ENCODE data around the gene PPP1R3C. TPM values are rescaled to one million over a fixed set of nuclear protein-coding genes. Genes with fewer than 3 reads are reported as not detected.
A peak's percentile ranks its signal among the peaks of the same experiment; 100 is the strongest.

Gene PPP1R3C
- total and polyA plus RNA-seq, 3 donors from 2014 or later: 4.7 to 9.7 (median 5.8) TPM

DNA sequence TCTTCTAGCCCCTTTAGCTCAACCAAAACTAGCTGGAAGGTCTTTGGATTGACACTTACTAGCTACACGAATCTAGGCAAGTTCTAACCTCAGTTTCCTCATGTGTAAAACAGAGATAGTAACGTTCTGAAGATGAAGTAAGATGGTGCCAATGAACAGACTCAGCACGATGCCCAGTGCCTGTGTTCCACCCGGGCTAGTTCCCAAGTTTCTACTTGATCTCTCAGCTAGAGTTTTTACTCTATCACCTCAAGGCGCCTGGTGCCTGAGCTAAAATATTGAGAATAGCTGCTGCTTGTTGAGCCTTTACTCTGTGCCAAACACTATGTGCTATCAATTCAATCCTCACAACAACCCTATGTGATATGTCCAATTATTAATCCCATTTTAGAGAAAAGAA is 1.4 kb upstream of the PPP1R3C start:
- no peak for DNase-seq
- no peak for TF ChIP-seq POLR2A (IDR thresholded peaks at IDR 0.05)
- TF ChIP-seq, protein P1, sequence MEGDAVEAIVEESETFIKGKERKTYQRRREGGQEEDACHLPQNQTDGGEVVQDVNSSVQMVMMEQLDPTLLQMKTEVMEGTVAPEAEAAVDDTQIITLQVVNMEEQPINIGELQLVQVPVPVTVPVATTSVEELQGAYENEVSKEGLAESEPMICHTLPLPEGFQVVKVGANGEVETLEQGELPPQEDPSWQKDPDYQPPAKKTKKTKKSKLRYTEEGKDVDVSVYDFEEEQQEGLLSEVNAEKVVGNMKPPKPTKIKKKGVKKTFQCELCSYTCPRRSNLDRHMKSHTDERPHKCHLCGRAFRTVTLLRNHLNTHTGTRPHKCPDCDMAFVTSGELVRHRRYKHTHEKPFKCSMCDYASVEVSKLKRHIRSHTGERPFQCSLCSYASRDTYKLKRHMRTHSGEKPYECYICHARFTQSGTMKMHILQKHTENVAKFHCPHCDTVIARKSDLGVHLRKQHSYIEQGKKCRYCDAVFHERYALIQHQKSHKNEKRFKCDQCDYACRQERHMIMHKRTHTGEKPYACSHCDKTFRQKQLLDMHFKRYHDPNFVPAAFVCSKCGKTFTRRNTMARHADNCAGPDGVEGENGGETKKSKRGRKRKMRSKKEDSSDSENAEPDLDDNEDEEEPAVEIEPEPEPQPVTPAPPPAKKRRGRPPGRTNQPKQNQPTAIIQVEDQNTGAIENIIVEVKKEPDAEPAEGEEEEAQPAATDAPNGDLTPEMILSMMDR (IDR thresholded peaks at IDR 0.05): no peak
- H3K9me3 ChIP-seq: no peaks in the 10 kb centered on the region
- H3K4me1 ChIP-seq: peaks cover 8% of the 10 kb centered on the region
- H3K27me3 ChIP-seq: no peaks in the 10 kb centered on the region
- 68 to 89% methylated on average over 5 of the region's 5 CpGs for WGBS, 2 donors
- H3K27ac ChIP-seq: no peak overlapping the region
- intact Hi-C loops (cut with DNase I; ENCODE audit: low total_unique reads): no loop called here
- no peak overlapping the region for H3K4me3 ChIP-seq
- no peaks in the 10 kb centered on the region for H3K36me3 ChIP-seq (ENCODE audit: low read depth, missing control alignments)

DNA sequence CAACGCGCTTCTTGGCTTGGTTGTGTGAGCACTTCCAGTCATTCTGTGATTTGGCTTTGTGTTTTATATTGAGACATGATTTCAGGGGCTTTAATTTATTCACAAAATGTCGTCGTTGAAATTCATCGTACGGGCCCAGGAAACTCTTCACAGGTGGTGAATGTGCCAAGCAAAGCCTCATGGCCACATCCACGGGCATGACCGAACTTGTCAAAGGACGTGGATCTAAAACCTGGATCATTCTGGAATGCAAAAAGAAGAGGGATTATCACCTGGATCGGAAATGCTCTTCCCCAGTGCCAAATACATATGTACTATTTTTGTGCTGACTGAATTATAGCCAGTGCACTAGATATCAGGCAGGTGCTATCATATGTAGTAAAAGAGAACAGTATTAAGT is 2.2 kb downstream of the PPP1R3C start:
- H3K9me3 ChIP-seq: no peaks in the 10 kb centered on the region
- no peak overlapping the region for H3K27ac ChIP-seq
- TF ChIP-seq, protein P1 (IDR thresholded peaks at IDR 0.05): no peak
- TF ChIP-seq POLR2A (IDR thresholded peaks at IDR 0.05): no peak
- DNase-seq: no peak
- no peak overlapping the region for H3K4me3 ChIP-seq
- WGBS, 2 donors: 96 to 97% methylated on average over 10 of the region's 10 CpGs
- no peaks in the 10 kb centered on the region for H3K36me3 ChIP-seq (ENCODE audit: low read depth, missing control alignments)
- intact Hi-C loops (cut with DNase I; ENCODE audit: low total_unique reads): no loop called here
- peaks cover 8% of the 10 kb centered on the region for H3K4me1 ChIP-seq
- H3K27me3 ChIP-seq: no peaks in the 10 kb centered on the region

DNA sequence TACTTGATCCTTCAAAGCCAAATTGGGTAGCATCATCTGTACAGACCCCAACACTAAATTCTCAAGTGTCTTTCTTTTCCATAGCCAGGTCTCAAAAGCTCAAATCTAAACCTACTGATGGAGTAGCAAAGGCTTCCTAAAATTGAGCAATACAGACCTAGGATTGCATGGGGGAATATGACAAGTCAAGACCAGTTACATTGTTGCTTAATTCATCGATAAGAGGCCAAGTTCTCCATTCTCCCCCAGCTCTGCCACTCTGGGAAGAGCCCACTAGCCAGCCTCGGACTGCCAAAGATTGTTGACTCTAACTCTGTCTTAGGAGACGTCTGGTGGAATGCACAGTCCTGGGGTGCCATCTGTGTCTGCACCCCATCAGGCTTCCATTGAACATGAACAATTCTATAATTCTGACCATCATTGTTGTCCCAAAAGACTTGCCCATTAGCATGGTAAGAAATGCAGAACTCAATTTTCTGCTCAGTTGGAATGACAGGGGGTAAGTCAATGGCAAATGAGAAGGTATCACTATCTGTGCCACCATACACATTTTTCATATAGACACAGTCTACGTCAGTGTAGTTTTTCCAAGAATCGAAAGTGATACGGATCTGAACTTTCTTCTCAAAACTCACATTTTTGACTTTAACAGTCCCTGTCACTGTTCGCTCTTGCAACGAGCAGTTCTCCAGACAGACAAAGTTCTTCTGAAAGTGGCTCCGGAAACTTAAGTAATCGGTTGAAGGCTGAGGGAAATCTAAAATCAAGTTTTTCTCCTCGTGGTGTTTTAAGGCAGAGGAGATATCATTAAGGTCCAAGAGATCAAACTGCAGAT is 2.9 kb downstream of the PPP1R3C start:
- intact Hi-C loops (cut with DNase I; ENCODE audit: low total_unique reads): no loop called here
- Histone ChIP-seq H3K4me1 (peaks cover 8% of the 10 kb centered on the region), H3K4me3 (no peak overlapping the region), H3K9me3 (no peaks in the 10 kb centered on the region), H3K27ac (no peak overlapping the region), H3K36me3 (ENCODE audit: low read depth, missing control alignments) (no peaks in the 10 kb centered on the region), H3K27me3 (no peaks in the 10 kb centered on the region)
- TF ChIP-seq, protein P1 (IDR thresholded peaks at IDR 0.05): no peak
- no peak for TF ChIP-seq POLR2A (IDR thresholded peaks at IDR 0.05)
- DNase-seq: peak; percentile 55
- WGBS, 2 donors: 87 to 92% methylated on average over 11 of the region's 11 CpGs

DNA sequence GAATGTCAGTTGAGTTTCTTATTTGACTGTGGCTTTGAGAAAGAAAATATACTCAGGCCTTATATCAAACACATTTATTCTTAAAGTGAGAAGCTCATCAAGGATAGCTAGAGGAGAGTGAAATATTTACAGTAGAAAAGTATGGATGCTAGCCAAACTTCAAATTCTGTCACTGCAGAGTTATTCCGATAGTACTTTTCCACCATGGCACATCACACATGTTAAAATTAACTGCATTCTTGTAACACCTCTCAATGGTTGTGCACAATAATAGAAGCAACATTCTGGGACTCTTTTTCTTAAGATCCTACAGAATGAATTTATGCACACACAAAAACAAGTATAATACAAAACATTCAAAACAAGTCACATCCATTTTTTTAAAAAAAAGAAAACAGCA is 4.5 kb downstream of the PPP1R3C start:
- DNase-seq: no peak
- H3K4me1 ChIP-seq: peaks cover 8% of the 10 kb centered on the region
- no peak for TF ChIP-seq POLR2A (IDR thresholded peaks at IDR 0.05)
- TF ChIP-seq, protein P1 (IDR thresholded peaks at IDR 0.05): no peak
- WGBS, 2 donors: 84 to 92% methylated on average over 1 of the region's 1 CpG
- intact Hi-C loops (cut with DNase I; ENCODE audit: low total_unique reads): no loop called here
- H3K4me3 ChIP-seq: no peak overlapping the region
- no peak overlapping the region for H3K27ac ChIP-seq
- no peaks in the 10 kb centered on the region for H3K36me3 ChIP-seq (ENCODE audit: low read depth, missing control alignments)
- H3K9me3 ChIP-seq: no peaks in the 10 kb centered on the region
- no peaks in the 10 kb centered on the region for H3K27me3 ChIP-seq

Data from testis (tissue), 3 donors.